H1 (cell line): ENCODE data around the gene ACADM. TPM values are rescaled to one million over a fixed set of nuclear protein-coding genes. Genes with fewer than 3 reads are reported as not detected.
"Not testable (repeated sequence)": the region's sequence is repeated elsewhere in the genome, so short reads cannot be mapped to it uniquely, and the experiment has no call there.

Experiments used
- CTCF ChIA-PET: fragments of 300-600 bp; sonication (Branson Sonifier 250); formaldehyde crosslinking; loops from one replicate; lab custom pipeline; 2021; ENCODE audit not compliant: partially characterized antibody; lab: Charles Lee
- POLR2A ChIA-PET: fragments of 300-600 bp; sonication (Branson Sonifier 250); formaldehyde crosslinking; loops from one replicate; lab custom pipeline; 2021; ENCODE audit warnings: inconsistent platforms; ENCODE audit not compliant: partially characterized antibody; lab: Charles Lee
- DNase-seq, 2 experiments: peaks; one replicate each; pipeline versions ENCODE4 v3.0.0 to v3.0.0-alpha.2; 2010 to 2022; ENCODE audit warnings: low spot score in 2 of 2, low read depth in 1 of 2, mixed read lengths in 1 of 2
- FAIRE-seq: peaks from 2 replicates; lab custom pipeline; 2011; peaks lifted over from hg19 to GRCh38; lab: Jason Lieb, UNC
- H2AFZ ChIP-seq: 2 replicates; pipeline ENCODE4 v1.8.1; 2012; ENCODE audit warnings: low read length, inconsistent platforms
- H2AK5ac ChIP-seq: 2 replicates; pipeline ENCODE4 v1.6.1; 2013; ENCODE audit warnings: low read depth, low read length
- H2BK120ac ChIP-seq: replicated peaks from 2 replicates; pipeline ENCODE3; 2013; ENCODE audit warnings: low read depth, low read length, inconsistent platforms
- H2BK12ac ChIP-seq: 2 replicates; pipeline ENCODE4 v1.6.1; 2013; ENCODE audit warnings: low read depth, low read length
- H2BK15ac ChIP-seq: 2 replicates; pipeline ENCODE4 v1.6.1; 2013; ENCODE audit warnings: low read length
- H2BK20ac ChIP-seq: 2 replicates; pipeline ENCODE4 v1.6.1; 2013; ENCODE audit warnings: low read length
- H2BK5ac ChIP-seq: 2 replicates; pipeline ENCODE4 v1.6.1; 2013; ENCODE audit warnings: low read depth, low read length
- H3K14ac ChIP-seq: 2 replicates; pipeline ENCODE4 v1.6.1; 2013; ENCODE audit warnings: inconsistent platforms; ENCODE audit not compliant: insufficient read length
- H3K18ac ChIP-seq: 2 replicates; pipeline ENCODE4 v1.6.1; 2013; ENCODE audit warnings: low read length; ENCODE audit errors: extremely low read depth
- H3K23ac ChIP-seq: 2 replicates; pipeline ENCODE4 v1.6.1; 2013; ENCODE audit warnings: inconsistent platforms; ENCODE audit not compliant: insufficient read length
- H3K23me2 ChIP-seq: 2 replicates; pipeline ENCODE4 v1.6.1; 2013; ENCODE audit warnings: low read depth, low read length
- H3K27ac ChIP-seq: 2 replicates; pipeline ENCODE4 v1.6.1; 2011; ENCODE audit warnings: low read depth, low read length, inconsistent platforms
- H3K27me3 ChIP-seq, 4 experiments: replicated peaks in 1 of 4; 1 replicate in 1 of 4; 2 replicates in 3 of 4; pipeline versions ENCODE4 v1.6.1 to v1.8.1; 2011 to 2013; ENCODE audit warnings: low read length in 3 of 4, mild to moderate bottlenecking in 3 of 4, inconsistent platforms in 2 of 4, mixed read lengths in 2 of 4, moderate library complexity in 1 of 4; ENCODE audit not compliant: control insufficient read depth in 3 of 4, insufficient read depth in 3 of 4; ENCODE audit errors: extremely low read depth in 1 of 4
- H3K36me3 ChIP-seq, 4 experiments: 2 replicates each; pipeline versions ENCODE4 v1.6.1 to v1.8.1; 2011 to 2013; ENCODE audit warnings: mild to moderate bottlenecking in 4 of 4, low read length in 3 of 4, moderate library complexity in 2 of 4, control low read depth in 1 of 4, inconsistent platforms in 1 of 4; ENCODE audit not compliant: insufficient read depth in 4 of 4, control insufficient read depth in 2 of 4
- H3K4ac ChIP-seq: replicated peaks from 2 replicates; pipeline ENCODE3; 2013; ENCODE audit warnings: low read length, low read depth, mixed read lengths, inconsistent platforms; ENCODE audit not compliant: insufficient read length
- H3K4me1 ChIP-seq, 4 experiments: replicated peaks in 1 of 4; 1 replicate in 1 of 4; 2 replicates in 3 of 4; pipeline versions ENCODE4 v1.6.1 to v1.8.1; 2011 to 2013; ENCODE audit warnings: low read length in 3 of 4, inconsistent platforms in 2 of 4, mixed read lengths in 1 of 4; ENCODE audit not compliant: insufficient read depth in 4 of 4, control insufficient read depth in 3 of 4
- H3K4me2 ChIP-seq, 2 experiments: 2 replicates each; pipeline versions ENCODE4 v1.6.1 to v1.8.1; 2011 to 2013; ENCODE audit warnings: low read depth in 2 of 2, low read length in 2 of 2, control low read depth in 1 of 2, inconsistent platforms in 1 of 2, mild to moderate bottlenecking in 1 of 2; ENCODE audit not compliant: insufficient read depth in 1 of 2
- H3K4me3 ChIP-seq, 4 experiments: fragments of 200-600, 300-600 bp in 1 of 4; sonication (generic), shearing (Covaris generic), sonication (Bioruptor Twin) in 1 of 4; 2 replicates each; pipeline versions ENCODE4 v1.5.1 to v1.8.1; 2011 to 2016; ENCODE audit warnings: low read length in 4 of 4, low read depth in 3 of 4, control low read depth in 2 of 4, inconsistent platforms in 2 of 4, mild to moderate bottlenecking in 2 of 4, mixed read lengths in 1 of 4, moderate library complexity in 1 of 4; ENCODE audit not compliant: insufficient read depth in 2 of 4; ENCODE audit errors: extremely low read depth in 1 of 4
- H3K56ac ChIP-seq: replicated peaks from 2 replicates; pipeline ENCODE3; 2013; ENCODE audit warnings: low read depth, mild to moderate bottlenecking, mixed read lengths, low read length, inconsistent platforms; ENCODE audit not compliant: insufficient read length
- H3K79me1 ChIP-seq: 2 replicates; pipeline ENCODE4 v1.6.1; 2013; ENCODE audit warnings: low read depth, low read length, control low read depth
- H3K79me2 ChIP-seq, 2 experiments: 2 replicates each; pipeline versions ENCODE4 v1.6.1 to v1.8.1; 2012 to 2013; ENCODE audit warnings: low read length in 2 of 2, mild to moderate bottlenecking in 2 of 2, inconsistent platforms in 1 of 2; ENCODE audit not compliant: insufficient read depth in 2 of 2, control insufficient read depth in 1 of 2
- H3K9ac ChIP-seq, 4 experiments: replicated peaks in 1 of 4; 1 replicate in 1 of 4; 2 replicates in 3 of 4; pipeline versions ENCODE4 v1.6.1 to v1.8.1; 2011 to 2013; ENCODE audit warnings: low read depth in 3 of 4, low read length in 3 of 4, control low read depth in 2 of 4, mild to moderate bottlenecking in 2 of 4, moderate library complexity in 2 of 4, inconsistent platforms in 1 of 4; ENCODE audit errors: extremely low read depth in 1 of 4
- H3K9me3 ChIP-seq, 2 experiments: 2 replicates each; pipeline versions ENCODE4 v1.6.1 to v1.8.1; 2012 to 2013; ENCODE audit warnings: mild to moderate bottlenecking in 2 of 2, moderate library complexity in 2 of 2, control low read depth in 1 of 2, inconsistent platforms in 1 of 2, low read depth in 1 of 2, low read length in 1 of 2, mixed read lengths in 1 of 2; ENCODE audit not compliant: insufficient read depth in 2 of 2
- H4K20me1 ChIP-seq, 2 experiments: replicated peaks in 1 of 2; 2 replicates each; pipeline versions ENCODE3 to v1.8.1; 2011 to 2013; ENCODE audit warnings: inconsistent platforms in 2 of 2, low read length in 2 of 2, mild to moderate bottlenecking in 1 of 2; ENCODE audit not compliant: insufficient read depth in 2 of 2, control insufficient read depth in 1 of 2
- H4K5ac ChIP-seq: 2 replicates; pipeline ENCODE4 v1.6.1; 2013; ENCODE audit warnings: low read length, low read depth, mixed read lengths, inconsistent platforms; ENCODE audit not compliant: insufficient read length
- H4K8ac ChIP-seq: 2 replicates; pipeline ENCODE4 v1.8.0; 2013; ENCODE audit warnings: mild to moderate bottlenecking, moderate library complexity, low read length, inconsistent platforms; ENCODE audit not compliant: insufficient read depth; ENCODE audit errors: extremely low read depth
- H4K91ac ChIP-seq: replicated peaks from 2 replicates; pipeline ENCODE3; 2013; ENCODE audit warnings: low read length, mixed read lengths, inconsistent platforms; ENCODE audit not compliant: insufficient read length
- CTCF ChIP-seq, 3 experiments: IDR thresholded peaks; 1 replicate in 2 of 3; 2 replicates in 1 of 3; pipeline versions ENCODE4 v1.5.1 to v1.6.1; 2011; ENCODE audit warnings: low read length in 3 of 3, mild to moderate bottlenecking in 3 of 3, inconsistent platforms in 2 of 3, low read depth in 1 of 3, moderate library complexity in 1 of 3; ENCODE audit not compliant: insufficient read depth in 1 of 3; ENCODE audit errors: control extremely low read depth in 1 of 3
- GABPA ChIP-seq: IDR thresholded peaks from 2 replicates; pipeline ENCODE4 v1.6.1; 2011; ENCODE audit warnings: mild to moderate bottlenecking, low read length, moderate library complexity, borderline replicate concordance; ENCODE audit not compliant: insufficient read depth
- WGBS, 2 experiments: shearing (Covaris generic) in 1 of 2; methylation state at CpG; one replicate each; pipeline versions ENCODE4 v1.1.6 to v1.1.7; 2013 to 2015; ENCODE audit warnings: low lambda C conversion rate in 2 of 2, mixed read lengths in 2 of 2, inconsistent platforms in 1 of 2, low coverage in 1 of 2, missing lambda C conversion rate in 1 of 2; ENCODE audit not compliant: insufficient replicate concordance in 2 of 2, insufficient coverage in 1 of 2, insufficient read length in 1 of 2; ENCODE audit errors: extremely low coverage in 1 of 2, missing lambda C conversion rate in 1 of 2; 5-methylcytosine and 5-hydroxymethylcytosine counted together
- polyA plus RNA-seq, 7 experiments: library from polyadenylated mRNA; depleted of rRNA in 3 of 7; stranded (reverse) in 5 of 7; unstranded in 2 of 7; fragments of >200 nt in 5 of 7; fragments of 200-250 nt in 2 of 7; gene quantifications; 1 replicate in 5 of 7; 2 replicates in 1 of 7; 4 replicates in 1 of 7; pipeline versions ENCODE4 v1.2.1 to v1.2.3, GENCODE V29; 2011 to 2013; ENCODE audit warnings: missing spikeins in 2 of 7, mixed read lengths in 2 of 7
- total RNA-seq: library from RNA; stranded (reverse); fragmentation: NEBNext Ultra II Directional; extraction: Animal tissue kit (Norgen Biotek cat#: 25700); gene quantifications from 2 replicates; pipeline ENCODE4 v1.2.1, GENCODE V29; 2021

ACADM gene
- total and polyA plus RNA-seq, 2 of the 8 experiments (the other 6 are each of a cell fraction or from before 2014, with no cell fraction given): 14.3 to 40.0 TPM

- no peak for TF ChIP-seq CTCF (IDR thresholded peaks at IDR 0.05; ENCODE audit: control extremely low read depth in 1 of 3, insufficient read depth in 1 of 3, low read depth in 1 of 3, low read length in 3 of 3)
- TF ChIP-seq GABPA: no peak
Observed at GRCh38 chr1:75797606-75798216, 73.2 kb downstream of the ACADM start (continued).

- FAIRE-seq, H4K91ac ChIP-seq, H2BK20ac ChIP-seq, H3K79me1 ChIP-seq, H3K23me2 ChIP-seq, H3K27me3 ChIP-seq, H3K18ac ChIP-seq, H3K4me1 ChIP-seq, H3K27ac ChIP-seq, H3K4me2 ChIP-seq, H2BK5ac ChIP-seq, H3K23ac ChIP-seq, H3K4ac ChIP-seq, H4K8ac ChIP-seq, H4K20me1 ChIP-seq, H2AK5ac ChIP-seq, H3K14ac ChIP-seq, H3K79me2 ChIP-seq, H3K56ac ChIP-seq, H2BK12ac ChIP-seq, H2BK120ac ChIP-seq, H3K9ac ChIP-seq, H3K4me3 ChIP-seq, H2AFZ ChIP-seq, H3K9me3 ChIP-seq, H4K5ac ChIP-seq, H2BK15ac ChIP-seq, DNase-seq: not testable (repeated sequence)
- peaks cover 0 to 15% (median under 1%) of the 10 kb centered on the region in 4 experiments; a peak in 4 of 8 replicates for H3K36me3 ChIP-seq
- 90% methylated on average over 2 of the region's 2 CpGs; no CpG with 5 or more reads in 1 of the 2 experiments for WGBS, 2 experiments
- POLR2A ChIA-PET: interaction anchor here (0.7 to 3.7 kb wide), 6 partner anchors 9 to 1094 kb away, joined by 3 to 19 read pairs (median 6); partner anchors contain the start of gene RABGGTB
- CTCF ChIA-PET: interaction anchor here (0.6 to 1.0 kb wide), 2 partner anchors 9 to 1819 kb away, joined by 3 read pairs; no protein-coding TSS in a partner anchor
Observed at GRCh38 chr1:75801480-75801879, 77.0 kb downstream of the ACADM start.
